Activated CD8-positive, alpha-beta T cell treated with anti-CD3 and anti-CD28 coated beads for 36 hours (primary cell): ENCODE data around the gene TMEM151A. TPM values are rescaled to one million over a fixed set of nuclear protein-coding genes. Genes with fewer than 3 reads are reported as not detected.

Experiments
- ATAC-seq: fragments of 200-7000 bp; cut with Tn5 transposase; one replicate; pipeline ENCODE4 v1.10.0; 2021; ENCODE audit warnings: mild to moderate bottlenecking, moderate library complexity
- CTCF ChIA-PET: fragments of 350-600 bp; sonication (Branson Sonifier 250); formaldehyde crosslinking; loops from one replicate; lab custom pipeline; 2021; ENCODE audit warnings: antibody characterized with exemption; lab: Charles Lee
- POLR2A ChIA-PET: fragments of 350-600 bp; sonication (Branson Sonifier 250); formaldehyde crosslinking; loops from one replicate; lab custom pipeline; 2021; ENCODE audit warnings: antibody characterized with exemption; lab: Charles Lee
- DNase-seq: peaks from one replicate; pipeline ENCODE4 v3.0.0-alpha.2; 2020
- H3K27ac Mint-ChIP-seq: one replicate; pipeline ENCODE4 v1.8.0; 2021; ENCODE audit warnings: mild to moderate bottlenecking, mixed read lengths
- H3K27me3 Mint-ChIP-seq: one replicate; pipeline ENCODE4 v1.8.0; 2021; ENCODE audit warnings: mixed read lengths
- H3K36me3 Mint-ChIP-seq: one replicate; pipeline ENCODE4 v1.8.0; 2021; ENCODE audit warnings: low read depth, mixed read lengths
- H3K4me1 Mint-ChIP-seq: one replicate; pipeline ENCODE4 v1.8.0; 2021; ENCODE audit warnings: low read depth, mixed read lengths
- H3K4me3 Mint-ChIP-seq: one replicate; pipeline ENCODE4 v1.8.0; 2021; ENCODE audit warnings: mild to moderate bottlenecking, moderate library complexity, mixed read lengths
- H3K9me3 Mint-ChIP-seq: one replicate; pipeline ENCODE4 v1.8.0; 2021; ENCODE audit warnings: mixed read lengths
- CTCF ChIP-seq: fragments of 200-600 bp; IDR thresholded peaks from one replicate; pipeline ENCODE4 v1.8.0; 2022; ENCODE audit warnings: antibody characterized with exemption, mild to moderate bottlenecking
- intact Hi-C: fragments of 100-400 bp; cut with micrococcal nuclease; formaldehyde crosslinking; loops from one replicate; pipeline ENCODE4 v1.10.0; 2022
- total RNA-seq, 2 experiments: library from RNA; stranded (reverse); gene quantifications; one replicate each; pipeline ENCODE4 v1.2.3, GENCODE V29; 2021

The TMEM151A gene
- total RNA-seq, 2 experiments from 2014 or later: not detected

GRCh38 chr11:66287211-66287888 is 4.3 kb upstream of the TMEM151A start:
- peaks cover 6% of the 10 kb centered on the region for H3K27me3 Mint-ChIP-seq
- H3K4me1 Mint-ChIP-seq: peaks cover 34% of the 10 kb centered on the region
- DNase-seq (no peak), ATAC-seq (no peak)
- no peak overlapping the region for H3K27ac Mint-ChIP-seq
- no peak for TF ChIP-seq CTCF
- intact Hi-C loops: no loop called here
- peak overlapping the region; percentile 85 for H3K4me3 Mint-ChIP-seq
- H3K9me3 Mint-ChIP-seq: no peaks in the 10 kb centered on the region
- POLR2A ChIA-PET: interaction anchor here (0.7 to 1.5 kb wide), 3 partner anchors 18 to 20 kb away, joined by 4 to 6 read pairs (median 5); partner anchors contain the start of gene RAB1B
- CTCF ChIA-PET: interaction anchor here (1.1 to 4.8 kb wide), 5 partner anchors 23 to 151 kb away, joined by 4 to 27 read pairs (median 13); partner anchors contain the start of gene MRPL11
- H3K36me3 Mint-ChIP-seq: peaks cover 4% of the 10 kb centered on the region

GRCh38 chr11:66287889-66288670 is 3.6 kb upstream of the TMEM151A start:
- ATAC-seq (no peak), DNase-seq (no peak)
- peaks cover 12% of the 10 kb centered on the region for H3K27me3 Mint-ChIP-seq
- POLR2A ChIA-PET: interaction anchor here (0.6 to 1.5 kb wide), 7 partner anchors 17 to 389 kb away, joined by 3 to 6 read pairs (median 3); partner anchors contain the start of gene RAB1B
- no peak for TF ChIP-seq CTCF
- CTCF ChIA-PET: interaction anchor here (1.1 to 4.8 kb wide), 9 partner anchors 16 to 151 kb away, joined by 4 to 27 read pairs (median 5); partner anchors contain the start of gene MRPL11
- peak overlapping the region; percentile 85 for H3K4me3 Mint-ChIP-seq
- intact Hi-C loops: no loop called here
- H3K36me3 Mint-ChIP-seq: peaks cover 3% of the 10 kb centered on the region
- peak overlapping the region; percentile 82 for H3K27ac Mint-ChIP-seq
- H3K4me1 Mint-ChIP-seq: peaks cover 33% of the 10 kb centered on the region
- no peaks in the 10 kb centered on the region for H3K9me3 Mint-ChIP-seq

GRCh38 chr11:66288671-66289547 is 2.8 kb upstream of the TMEM151A start, which contains the start of gene YIF1A:
YIF1A (minus strand) TSS chr11:66289143; CDS start chr11:66288985, 158 bp downstream.
- Mint-ChIP-seq H3K27ac (peak within 1 kb of the TSS; percentile 89), H3K27me3 (peaks cover 17% of the 10 kb centered on the region), H3K36me3 (peaks cover 3% of the 10 kb centered on the region), H3K4me3 (peak within 1 kb of the TSS; percentile 85), H3K9me3 (no peaks in the 10 kb centered on the region), H3K4me1 (peaks cover 31% of the 10 kb centered on the region)
- ChIA-PET CTCF (interaction anchor here (0.7 to 4.8 kb wide), 13 partner anchors 8 to 150 kb away, joined by 3 to 27 read pairs (median 5); partner anchors contain the start of genes MRPL11 and RAB1B), POLR2A (interaction anchor here (0.6 to 1.9 kb wide), 14 partner anchors 18 to 390 kb away, joined by 3 to 9 read pairs (median 4); partner anchors contain the start of genes RAB1B and SLC29A2)
- DNase-seq (peak; percentile 99), ATAC-seq (peak; percentile 96)
- intact Hi-C loops: no loop called here
- no peak for TF ChIP-seq CTCF

GRCh38 chr11:66289548-66290329 is 2.0 kb upstream of the TMEM151A start:
- Mint-ChIP-seq H3K4me3 (peak overlapping the region; percentile 85), H3K4me1 (peaks cover 31% of the 10 kb centered on the region), H3K27me3 (peaks cover 17% of the 10 kb centered on the region), H3K9me3 (no peaks in the 10 kb centered on the region), H3K36me3 (peaks cover 3% of the 10 kb centered on the region), H3K27ac (peak overlapping the region; percentile 89)
- ATAC-seq: peak; percentile 78
- peak; percentile 91 for DNase-seq
- no peak for TF ChIP-seq CTCF
- CTCF ChIA-PET: interaction anchor here (0.7 to 4.8 kb wide), 15 partner anchors 7 to 149 kb away, joined by 3 to 27 read pairs (median 5); partner anchors contain the start of genes MRPL11 and RAB1B
- POLR2A ChIA-PET: interaction anchor here (0.6 to 1.9 kb wide), 7 partner anchors 21 to 192 kb away, joined by 3 to 9 read pairs (median 5); partner anchors contain the start of genes RAB1B and SLC29A2
- intact Hi-C loops: no loop called here
